HCT116 (cell line): ENCODE measurements around the gene KCNK5. TPM values are rescaled to one million over a fixed set of nuclear protein-coding genes. Genes with fewer than 3 reads are reported as not detected.

Source experiments
- ATAC-seq: fragments of 200-7000 bp; cut with Tn5 transposase; 2 replicates; pipeline ENCODE4 v1.9.1; 2020; ENCODE audit warnings: mild to moderate bottlenecking, moderate library complexity
- BruUV-seq: library from RNA; stranded (reverse); fragments of 400-500 nt; replicated peaks from 2 replicates; lab custom pipeline; 2021; lab: Mats Ljungman, UMichigan
- CTCF ChIA-PET: fragments of 300-600 bp; sonication (Branson Sonifier 250); formaldehyde crosslinking; loops from one replicate; lab custom pipeline; 2021; ENCODE audit warnings: antibody characterized with exemption; lab: Charles Lee
- POLR2A ChIA-PET: fragments of 300-600, 350-600 bp; sonication (Branson Sonifier 250); formaldehyde crosslinking; loops from one replicate; lab custom pipeline; 2021; ENCODE audit warnings: antibody characterized with exemption; lab: Charles Lee
- RAD21 ChIA-PET, 2 experiments: fragments of 300-600 bp; sonication (Branson Sonifier 250); formaldehyde crosslinking; loops; one replicate each; lab custom pipeline; 2023; ENCODE audit warnings: low total read pairs in 2 of 2; ENCODE audit not compliant: uncharacterized antibody in 2 of 2, unreplicated experiment in 2 of 2, low non-redundant PET in 1 of 2; lab: Charles Lee
- DNase-seq: peaks from one replicate; pipeline ENCODE4 v3.0.0-alpha.2; 2010; ENCODE audit warnings: low read depth, low spot score
- H2AFZ ChIP-seq: fragments of 200-600 bp; shearing (Covaris generic), sonication (generic); 2 replicates; pipeline ENCODE4 v1.6.1; 2017; ENCODE audit warnings: low read depth, mixed run types, mixed read lengths, antibody characterized with exemption, low read length; ENCODE audit not compliant: poor library complexity, severe bottlenecking
- H3K27ac ChIP-seq: 2 replicates; pipeline ENCODE4 v1.5.1; 2012; ENCODE audit warnings: low read depth, low read length
- H3K27me3 ChIP-seq: fragments of 200-600 bp; sonication (generic); 2 replicates; pipeline ENCODE4 v1.6.1; 2016; ENCODE audit warnings: mixed run types, low read length, mixed read lengths; ENCODE audit not compliant: insufficient read depth
- H3K36me3 ChIP-seq, 2 experiments: fragments of 200-500 bp in 1 of 2; fragments of 200-600 bp in 1 of 2; sonication (Bioruptor generic) in 1 of 2; sonication (generic) in 1 of 2; 2 replicates each; pipeline versions ENCODE4 v1.5.1 to v1.6.1; 2014 to 2016; ENCODE audit warnings: low read length in 2 of 2, inconsistent platforms in 1 of 2, mixed read lengths in 1 of 2, mixed run types in 1 of 2; ENCODE audit not compliant: insufficient read depth in 2 of 2, control insufficient read depth in 1 of 2
- H3K4me1 ChIP-seq, 2 experiments: fragments of 200-600 bp in 1 of 2; sonication (generic) in 1 of 2; 2 replicates each; pipeline versions ENCODE4 v1.5.1 to v1.6.1; 2012 to 2017; ENCODE audit warnings: low read length in 2 of 2, inconsistent platforms in 1 of 2, mild to moderate bottlenecking in 1 of 2, mixed read lengths in 1 of 2, mixed run types in 1 of 2, moderate library complexity in 1 of 2; ENCODE audit not compliant: insufficient read depth in 2 of 2, control insufficient read depth in 1 of 2
- H3K4me2 ChIP-seq: fragments of 200-600 bp; sonication (generic); 2 replicates; pipeline ENCODE4 v1.6.1; 2017; ENCODE audit warnings: mixed run types, low read length, mixed read lengths
- H3K4me3 ChIP-seq, 2 experiments: fragments of 200-600 bp in 1 of 2; sonication (generic) in 1 of 2; replicated peaks in 1 of 2; 2 replicates each; pipeline ENCODE4 v1.5.1; 2011 to 2016; ENCODE audit warnings: low read length in 2 of 2, control low read depth in 1 of 2, low read depth in 1 of 2, mild to moderate bottlenecking in 1 of 2, mixed read lengths in 1 of 2, mixed run types in 1 of 2
- H3K79me2 ChIP-seq: fragments of 200-600 bp; sonication (generic); 2 replicates; pipeline ENCODE4 v1.6.1; 2017; ENCODE audit warnings: mild to moderate bottlenecking, mixed run types, low read length, moderate library complexity, mixed read lengths; ENCODE audit not compliant: insufficient read depth
- H3K9ac ChIP-seq: fragments of 200-600 bp; sonication (generic); 2 replicates; pipeline ENCODE4 v1.6.1; 2016; ENCODE audit warnings: low read length, mixed read lengths
- H3K9me2 ChIP-seq: fragments of 200-600 bp; sonication (generic), shearing (Covaris generic); 2 replicates; pipeline ENCODE4 v1.6.1; 2017; ENCODE audit warnings: mixed run types, mild to moderate bottlenecking, moderate library complexity; ENCODE audit not compliant: insufficient read depth
- H3K9me3 ChIP-seq, 2 experiments: fragments of 200-500 bp in 1 of 2; fragments of 200-600 bp in 1 of 2; sonication (Bioruptor generic) in 1 of 2; sonication (generic) in 1 of 2; 2 replicates each; pipeline ENCODE4 v1.6.1; 2014 to 2017; ENCODE audit warnings: low read length in 2 of 2, mixed read lengths in 2 of 2, inconsistent platforms in 1 of 2, low read depth in 1 of 2, mild to moderate bottlenecking in 1 of 2, mixed run types in 1 of 2, moderate library complexity in 1 of 2; ENCODE audit not compliant: control insufficient read depth in 1 of 2, insufficient read depth in 1 of 2
- H4K20me1 ChIP-seq: fragments of 200-600 bp; sonication (generic), shearing (Covaris generic); 2 replicates; pipeline ENCODE4 v1.6.1; 2017; ENCODE audit warnings: mixed run types, mild to moderate bottlenecking, moderate library complexity; ENCODE audit not compliant: insufficient read depth
- EZH2 ChIP-seq: fragments of 200-600 bp; sonication (generic); IDR thresholded peaks from 2 replicates; pipeline ENCODE4 v1.6.1; 2017; ENCODE audit warnings: antibody characterized with exemption, mixed run types
- SIN3A ChIP-seq: IDR thresholded peaks from 2 replicates; pipeline ENCODE4 v1.6.1; 2012; ENCODE audit warnings: low read depth
- SP1 ChIP-seq: IDR thresholded peaks from 2 replicates; pipeline ENCODE4 v1.6.1; 2012; ENCODE audit warnings: low read depth
- ZFX ChIP-seq: fragments of 450-650 bp; IDR thresholded peaks from 2 replicates; pipeline ENCODE4 v1.6.1; 2017
- intact Hi-C: fragments of 100-400 bp; cut with micrococcal nuclease; formaldehyde crosslinking; loops from 2 replicates; pipeline ENCODE4 v1.10.0; 2022
- total RNA-seq: library from RNA; stranded (reverse); gene quantifications from one replicate; pipeline ENCODE4 v1.2.1, GENCODE V29; 2021; ENCODE audit not compliant: unreplicated experiment
- TF ChIP-seq, protein P1 (sequence below), 3 experiments: fragments of 200-600 bp in 1 of 3; sonication (generic) in 1 of 3; IDR thresholded peaks in 2 of 3; conservative IDR thresholded peaks in 1 of 3; 2 replicates each; pipeline ENCODE4 v1.5.1; 2012 to 2017; ENCODE audit warnings: low read depth in 2 of 3, low read length in 2 of 3, antibody characterized with exemption in 1 of 3, borderline replicate concordance in 1 of 3, control low read depth in 1 of 3, mild to moderate bottlenecking in 1 of 3, mixed read lengths in 1 of 3, mixed run types in 1 of 3, moderate library complexity in 1 of 3; ENCODE audit not compliant: insufficient read depth in 1 of 3

Gene KCNK5
- total RNA-seq, 1 experiment from 2014 or later, result 9.5 TPM

DNA sequence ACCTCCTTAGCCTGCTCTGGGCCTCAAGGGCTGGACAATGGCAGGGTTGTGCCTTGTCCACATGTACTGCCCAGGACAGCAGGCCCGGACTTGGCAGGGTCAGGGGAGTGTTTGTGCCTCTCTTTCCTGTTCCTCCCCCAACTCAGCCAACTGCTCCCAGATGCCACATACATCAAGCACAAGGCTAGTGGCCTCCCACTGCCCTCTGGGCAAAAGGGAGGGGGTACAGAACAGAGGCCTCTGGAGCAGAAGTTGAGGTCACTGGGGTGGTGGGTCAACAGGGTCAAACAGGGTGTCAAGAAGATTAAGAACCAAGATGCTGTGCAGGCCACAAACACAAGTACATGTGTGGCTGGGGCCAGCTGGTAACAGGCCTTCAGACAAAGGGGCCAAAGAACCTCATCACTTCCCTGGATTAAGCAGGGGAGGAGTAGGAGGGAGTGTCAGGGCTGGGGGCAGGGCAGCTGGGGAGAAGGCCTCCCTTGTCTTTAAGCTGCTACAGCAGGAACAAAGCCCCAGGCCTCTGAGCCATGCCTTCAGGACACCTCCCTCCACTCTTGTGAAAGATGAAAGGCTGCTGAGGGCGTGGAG lies 36.0 kb downstream of the KCNK5 start (continued):
- TF ChIP-seq, protein P1, sequence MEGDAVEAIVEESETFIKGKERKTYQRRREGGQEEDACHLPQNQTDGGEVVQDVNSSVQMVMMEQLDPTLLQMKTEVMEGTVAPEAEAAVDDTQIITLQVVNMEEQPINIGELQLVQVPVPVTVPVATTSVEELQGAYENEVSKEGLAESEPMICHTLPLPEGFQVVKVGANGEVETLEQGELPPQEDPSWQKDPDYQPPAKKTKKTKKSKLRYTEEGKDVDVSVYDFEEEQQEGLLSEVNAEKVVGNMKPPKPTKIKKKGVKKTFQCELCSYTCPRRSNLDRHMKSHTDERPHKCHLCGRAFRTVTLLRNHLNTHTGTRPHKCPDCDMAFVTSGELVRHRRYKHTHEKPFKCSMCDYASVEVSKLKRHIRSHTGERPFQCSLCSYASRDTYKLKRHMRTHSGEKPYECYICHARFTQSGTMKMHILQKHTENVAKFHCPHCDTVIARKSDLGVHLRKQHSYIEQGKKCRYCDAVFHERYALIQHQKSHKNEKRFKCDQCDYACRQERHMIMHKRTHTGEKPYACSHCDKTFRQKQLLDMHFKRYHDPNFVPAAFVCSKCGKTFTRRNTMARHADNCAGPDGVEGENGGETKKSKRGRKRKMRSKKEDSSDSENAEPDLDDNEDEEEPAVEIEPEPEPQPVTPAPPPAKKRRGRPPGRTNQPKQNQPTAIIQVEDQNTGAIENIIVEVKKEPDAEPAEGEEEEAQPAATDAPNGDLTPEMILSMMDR (IDR thresholded peaks at IDR 0.05 in 2 of 3, conservative IDR thresholded peaks at IDR 0.05 in 1 of 3; ENCODE audit: borderline replicate concordance in 1 of 3, insufficient read depth in 1 of 3, low read depth in 2 of 3, low read length in 2 of 3), result no peak

DNA sequence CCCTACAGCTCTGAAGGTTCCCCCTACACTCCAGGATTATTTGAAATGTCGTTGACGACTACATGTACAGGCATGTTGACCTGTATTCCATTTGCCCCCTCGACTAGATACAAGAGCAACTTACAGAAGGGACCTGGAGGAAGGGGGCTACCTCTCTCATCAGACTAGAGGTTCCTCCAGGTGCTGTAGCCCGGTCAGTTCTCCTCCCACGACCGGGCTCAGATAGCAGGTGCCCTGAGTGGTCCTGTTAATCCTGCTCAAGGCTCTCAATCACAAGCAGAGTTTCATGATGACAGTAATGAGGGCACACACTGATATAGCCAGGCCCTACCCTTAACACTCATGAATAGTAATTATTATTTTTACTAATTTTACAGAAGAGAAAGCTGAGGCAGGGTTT lies 36.5 kb downstream of the KCNK5 start:
- no peaks in the 10 kb centered on the region for H3K27me3 ChIP-seq
- H3K9ac ChIP-seq, result no peak overlapping the region
- TF ChIP-seq EZH2 (no peak), ZFX (no peak), SP1 (no peak), SIN3A (no peak)
- CTCF ChIA-PET, result no interaction called here
- H3K79me2 ChIP-seq, result peaks cover 5% of the 10 kb centered on the region
- H3K36me3 ChIP-seq, result peaks cover 7 to 19% of the 10 kb centered on the region in 2 experiments; a peak in 3 of 4 replicates
- H3K4me1 ChIP-seq, result peaks cover 7 to 14% of the 10 kb centered on the region in 2 experiments; a peak in 3 of 4 replicates
- intact Hi-C loops, result no loop called here
- H3K9me3 ChIP-seq, result no peaks in the 10 kb centered on the region
- BruUV-seq, result no TSS peak
- no peaks in the 10 kb centered on the region for H3K9me2 ChIP-seq
- DNase-seq (no peak), ATAC-seq (no peak)
- H4K20me1 ChIP-seq, result no peaks in the 10 kb centered on the region
- H3K4me3 ChIP-seq, result no peak overlapping the region
- RAD21 ChIA-PET, result no interaction called here
- no peak overlapping the region for H2AFZ ChIP-seq
- POLR2A ChIA-PET, result no interaction called here
- H3K4me2 ChIP-seq, result no peak overlapping the region
- H3K27ac ChIP-seq, result no peak overlapping the region
